Raji (cell line): ENCODE measurements around the gene S100A5.

Source experiments
- POLR2A ChIP-seq: IDR thresholded peaks from 2 replicates; pipeline ENCODE4 v1.6.1; 2011; ENCODE audit warnings: low read depth, low read length, control low read depth; ENCODE audit not compliant: insufficient read depth

The S100A5 gene

GRCh38 chr1:153540394-153541361 is at the start of gene S100A5:
Gene S100A5, minus strand, starts transcription at chr1:153540934. Its CDS starts 743 bp downstream, at chr1:153540191.
- no peak for TF ChIP-seq POLR2A

DNA sequence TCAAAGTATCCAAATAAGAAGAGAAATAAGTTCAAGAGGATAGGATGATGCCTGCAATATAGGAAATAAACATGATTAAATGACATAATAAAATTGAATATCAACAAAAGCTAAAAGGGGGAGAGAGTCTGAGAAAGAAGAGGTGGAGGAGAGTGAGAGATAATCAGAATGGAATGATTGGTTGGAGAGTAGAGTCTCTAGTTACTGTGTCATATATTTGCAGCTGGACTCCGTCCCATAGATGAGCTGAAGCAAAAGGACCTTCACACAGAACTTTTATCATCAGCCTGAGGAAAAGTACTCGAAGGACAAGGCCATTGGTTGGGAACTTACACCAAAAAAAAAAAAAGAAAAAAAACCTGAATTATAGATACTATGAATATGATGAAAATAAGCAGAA is 47.7 kb upstream of the S100A5 start:
- TF ChIP-seq POLR2A, result no peak

DNA sequence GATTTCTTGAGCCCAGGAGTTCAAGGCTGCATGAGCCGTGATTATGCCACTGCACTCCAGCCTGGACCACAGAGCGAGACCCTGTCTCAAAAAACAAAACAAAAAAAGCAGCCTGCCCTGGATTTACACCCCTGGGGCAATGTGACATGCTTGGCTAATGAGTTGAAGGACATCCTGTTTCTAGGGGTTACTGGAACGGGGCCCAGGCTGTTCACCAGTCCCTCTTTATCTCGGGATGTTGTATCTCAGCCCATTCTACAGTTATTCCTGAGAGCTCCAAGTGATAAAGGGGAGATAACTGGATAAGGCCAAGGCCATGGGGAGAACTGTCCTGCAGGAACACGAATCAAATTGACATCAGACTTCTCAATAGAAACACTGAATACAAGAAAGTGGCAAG is 46.6 kb upstream of the S100A5 start:
- no peak for TF ChIP-seq POLR2A

DNA sequence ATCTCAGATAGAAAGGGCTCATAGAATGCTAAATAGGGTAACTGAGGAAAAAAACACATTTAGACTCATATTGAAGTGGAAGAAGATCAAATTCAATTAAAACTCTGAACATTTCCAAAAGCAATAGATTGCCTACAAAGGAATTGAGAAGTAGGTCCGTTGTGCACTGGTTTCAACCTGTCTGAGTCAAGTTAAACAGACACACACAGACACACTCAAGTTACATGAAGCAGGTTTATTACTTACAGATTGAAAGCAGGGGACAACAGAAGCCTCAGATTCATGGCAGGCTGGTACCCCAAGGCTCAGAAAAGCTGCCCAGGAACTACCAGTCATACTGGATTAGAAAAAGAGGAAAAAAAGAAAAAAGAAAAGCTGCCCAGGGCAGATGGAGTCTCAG is 45.6 kb upstream of the S100A5 start:
- no peak for TF ChIP-seq POLR2A

DNA sequence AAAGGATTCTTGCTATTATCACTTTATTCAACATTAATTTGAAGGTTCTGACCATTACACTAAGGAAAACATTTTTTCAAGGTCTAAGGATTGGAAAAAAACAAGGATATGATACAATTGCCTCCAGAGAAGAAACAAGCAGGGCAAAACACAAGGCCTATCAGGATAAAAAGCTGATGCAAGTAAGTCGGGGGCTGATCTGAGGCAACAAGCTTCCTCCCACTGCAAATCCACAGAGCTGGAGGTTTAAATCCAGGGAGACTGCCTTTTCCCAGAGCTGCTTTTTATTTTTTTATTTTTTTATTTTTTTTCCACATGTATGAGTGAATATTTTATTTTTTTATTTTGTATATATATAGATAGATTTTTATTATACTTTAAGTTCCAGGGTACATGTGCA is 44.3 kb upstream of the S100A5 start:
- TF ChIP-seq POLR2A, result no peak

DNA sequence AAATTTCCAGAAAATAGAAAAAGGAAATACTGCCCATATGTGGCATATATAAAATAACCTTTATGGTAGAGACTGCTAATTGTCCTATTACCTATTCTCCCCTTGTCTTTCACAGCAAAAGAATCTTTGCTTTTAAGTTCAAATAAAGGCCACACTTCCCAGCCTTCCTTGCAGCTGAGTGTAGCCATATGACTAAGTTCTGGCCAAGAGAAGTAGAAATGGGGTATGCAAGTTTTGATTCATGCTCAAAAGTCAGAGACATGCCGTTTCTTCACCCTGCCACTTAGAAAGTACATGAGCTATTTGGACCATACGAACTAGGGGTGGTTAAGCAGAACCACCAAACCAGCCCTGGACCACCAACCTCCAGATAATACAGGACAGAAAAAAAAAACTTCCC is 43.2 kb upstream of the S100A5 start:
- no peak for TF ChIP-seq POLR2A

DNA sequence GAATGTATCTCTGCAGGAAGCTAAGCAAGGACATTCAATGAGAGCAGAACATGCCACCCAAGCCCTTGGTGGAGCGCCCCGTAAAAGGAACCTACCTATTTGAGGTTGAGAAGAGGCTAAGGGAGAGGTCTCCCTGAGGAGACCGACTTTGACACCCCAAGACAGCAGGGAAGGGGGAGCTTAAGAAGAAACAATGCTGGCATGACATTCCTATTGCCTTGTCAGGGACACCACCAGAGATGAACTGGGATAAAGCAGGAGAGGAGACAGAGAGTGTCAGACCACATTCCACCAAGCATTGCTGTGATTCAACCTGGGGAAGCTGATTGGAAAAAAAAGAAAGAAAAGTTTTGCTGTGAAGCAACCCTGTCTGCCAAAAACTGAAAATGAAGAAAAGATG is 38.2 kb upstream of the S100A5 start:
- TF ChIP-seq POLR2A, result no peak

GRCh38 chr1:153578490-153578889 is 37.8 kb upstream of the S100A5 start:
- TF ChIP-seq POLR2A, result no peak

DNA sequence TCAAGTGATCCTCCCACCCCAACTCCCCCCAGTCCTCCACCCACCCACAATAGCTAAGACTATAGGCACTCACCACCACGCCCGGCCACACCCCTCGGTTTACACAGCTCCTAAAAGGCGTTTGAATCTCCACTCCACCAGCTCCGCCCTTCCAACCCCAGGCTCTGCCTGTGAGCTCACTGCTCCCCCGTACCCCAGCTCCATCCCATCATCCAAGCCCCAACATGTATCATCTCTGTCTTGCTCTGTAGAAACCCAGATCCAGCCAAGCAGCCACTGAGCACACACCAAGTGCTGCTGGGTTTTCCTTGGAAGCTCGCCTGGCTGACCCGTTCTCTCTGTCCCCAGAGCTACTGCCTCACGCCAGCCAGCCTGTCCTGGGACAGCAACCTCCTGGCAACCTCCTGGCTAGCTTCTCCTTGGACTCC is 36.9 kb upstream of the S100A5 start:
- no peak for TF ChIP-seq POLR2A

DNA sequence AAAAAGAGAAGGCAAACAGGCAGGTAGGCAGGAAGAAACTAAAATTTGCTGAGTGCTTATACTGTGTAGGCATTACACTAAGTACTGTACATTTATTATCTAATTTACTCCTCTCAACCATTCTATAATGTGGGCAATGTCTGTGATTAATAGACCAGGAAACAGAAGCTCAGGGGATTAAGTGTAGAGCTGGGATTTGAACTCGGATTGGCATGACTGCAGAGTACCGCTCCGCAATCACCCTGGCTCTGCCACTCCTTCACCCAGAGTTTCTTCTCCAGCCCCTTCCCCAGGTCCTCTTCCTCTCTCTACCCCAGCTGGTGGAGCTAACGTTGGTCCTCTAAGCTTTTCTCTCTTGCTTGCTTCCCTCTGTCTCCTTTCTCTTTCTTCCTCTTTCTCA is 36.4 kb upstream of the S100A5 start:
- no peak for TF ChIP-seq POLR2A

- no peak for TF ChIP-seq POLR2A
These were observed 32.6 kb upstream of the S100A5 start for GRCh38 chr1:153573351-153573750.

DNA sequence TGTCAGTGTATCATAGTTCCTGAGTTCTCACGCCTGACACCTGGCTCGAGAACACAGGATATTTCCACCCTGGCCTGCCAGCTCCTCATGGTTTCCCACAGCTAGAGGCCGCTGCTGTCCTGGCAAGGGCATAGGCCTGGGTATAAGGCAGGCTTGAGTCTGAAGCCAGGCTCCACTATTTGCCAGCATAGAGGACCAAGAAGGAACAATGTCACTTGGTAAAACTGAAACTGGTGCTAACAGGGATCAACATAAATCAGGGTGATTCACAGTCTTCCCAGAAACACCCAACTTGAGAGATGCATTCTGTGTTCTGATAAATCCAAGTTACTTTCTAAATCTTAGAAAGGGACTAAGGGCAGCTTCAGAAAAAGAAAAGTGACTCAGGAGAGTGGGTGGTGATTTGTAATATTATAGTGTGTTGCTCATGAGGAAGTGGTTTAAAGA is 31.9 kb upstream of the S100A5 start:
- no peak for TF ChIP-seq POLR2A

DNA sequence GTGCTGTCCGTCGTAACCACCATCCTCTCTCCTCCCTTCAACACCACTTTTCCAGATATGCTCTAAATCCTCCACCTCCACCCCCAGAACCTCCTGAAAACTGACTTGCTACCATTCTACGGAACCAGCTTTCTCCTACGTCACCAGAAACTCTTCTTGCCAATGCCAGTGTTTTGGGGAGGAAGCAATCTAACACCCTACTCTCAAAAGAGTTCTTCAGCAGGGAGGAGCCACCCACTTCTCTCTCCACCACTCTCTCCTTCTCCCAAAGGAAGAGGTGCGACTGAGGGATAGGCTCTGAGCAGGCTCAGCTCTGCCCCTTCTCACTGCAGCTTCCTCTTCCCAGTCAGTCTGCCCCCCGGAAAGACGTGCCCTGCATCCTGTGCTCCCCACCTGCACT is 31.0 kb upstream of the S100A5 start:
- TF ChIP-seq POLR2A, result no peak

DNA sequence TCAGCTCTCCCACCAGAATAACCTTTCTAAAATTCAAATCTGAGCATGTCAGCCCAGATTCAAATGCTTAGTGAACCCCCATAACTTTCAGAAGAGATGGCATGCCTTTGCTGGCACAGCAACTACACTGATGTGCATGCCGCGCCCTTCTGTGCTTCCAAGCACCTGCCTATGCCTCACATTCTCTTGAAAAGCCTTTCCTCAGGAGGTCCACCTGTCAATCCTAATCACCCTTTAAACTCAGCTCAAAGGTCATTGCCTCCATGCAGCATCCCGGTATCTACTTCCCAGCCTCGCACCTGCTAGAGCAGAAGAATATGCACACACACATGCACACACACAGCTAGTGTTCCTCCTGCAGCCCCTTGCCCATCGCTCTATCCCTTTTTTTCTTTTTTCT is 30.1 kb upstream of the S100A5 start:
- TF ChIP-seq POLR2A, result no peak

- no peak for TF ChIP-seq POLR2A
These were observed 28.7 kb upstream of the S100A5 start for GRCh38 chr1:153569465-153569864.

DNA sequence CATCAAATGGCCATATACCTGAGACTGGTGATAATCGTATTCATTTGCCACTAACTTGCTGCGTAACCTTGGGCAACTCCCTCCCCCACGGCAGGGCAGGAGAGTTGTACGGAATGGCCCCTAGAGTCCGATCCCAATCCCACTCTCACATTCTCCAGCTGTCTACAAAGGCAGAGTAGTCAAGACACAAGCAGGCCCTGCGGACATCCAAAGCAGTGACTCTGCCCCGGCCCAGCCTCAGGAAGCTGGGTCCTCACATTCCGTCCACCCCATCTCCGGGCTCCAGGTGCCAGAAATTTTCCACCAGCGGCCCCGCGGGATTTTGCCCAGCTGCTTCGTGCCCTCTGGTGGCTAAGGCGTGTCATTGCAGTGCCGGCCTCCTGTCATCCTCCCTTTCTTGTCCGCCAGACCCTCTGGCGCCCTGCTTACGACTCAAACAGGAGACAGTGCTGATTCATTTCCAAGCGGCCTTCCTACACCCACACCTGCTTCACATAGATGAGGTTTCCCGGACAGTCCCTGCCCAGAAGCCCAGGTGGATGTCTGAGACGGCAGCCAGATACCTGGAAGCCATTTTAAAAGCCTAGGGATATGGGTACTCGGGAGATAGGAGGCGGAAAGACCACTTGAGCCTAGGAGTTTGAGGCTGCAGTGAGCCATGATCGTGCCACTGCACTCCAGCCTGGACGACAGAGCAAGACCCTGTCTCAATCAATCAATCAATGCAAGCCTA is 27.8 kb upstream of the S100A5 start:
- no peak for TF ChIP-seq POLR2A
